OCI-LY7 (cell line): ENCODE measurements around the gene TBC1D7.

Experiments
- CTCF ChIP-seq: fragments of 200-600 bp; sonication (generic); conservative IDR thresholded peaks from 2 replicates; pipeline ENCODE4 v1.5.1; 2014; ENCODE audit warnings: mild to moderate bottlenecking, antibody characterized with exemption, low read length, moderate library complexity, mixed read lengths
- EZH2phosphoT487 ChIP-seq: fragments of 200-600 bp; sonication (generic); IDR thresholded peaks from 2 replicates; pipeline ENCODE4 v1.6.1; 2018; ENCODE audit warnings: low read depth, borderline replicate concordance, mild to moderate bottlenecking, mixed run types, antibody characterized with exemption, low read length, moderate library complexity, mixed read lengths

- no peak for TF ChIP-seq CTCF
- no peak for TF ChIP-seq EZH2phosphoT487
These were observed 20.0 kb downstream of the TBC1D7 start for GRCh38 chr6:13308332-13308731.
